Natural killer cell treated with Interleukin-12 subunit alpha and Interleukin-12 subunit beta and Interleukin-15 and Interleukin-18, amount 100 ng/mL, for 72 hours (primary cell): Measurements from ENCODE around the gene PTPRT. TPM values are rescaled to one million over a fixed set of nuclear protein-coding genes. Genes with fewer than 3 reads are reported as not detected.
A peak's percentile ranks its signal among the peaks of the same experiment; 100 is the strongest.

Experiments
- ATAC-seq, 2 donors: fragments of 150-1000 bp; cut with Tn5 transposase in 1 of 2; sonication (Bioruptor Pico), chemical (Tn5 transposase) in 1 of 2; 2 replicates each; pipeline ENCODE4 v1.10.0; 2021
- DNase-seq: peaks from one replicate; pipeline ENCODE4 v3.0.0; 2022; ENCODE audit warnings: low spot score
- H3K27ac Mint-ChIP-seq, 2 donors: 1 replicate in 1 of 2; 2 replicates in 1 of 2; pipeline ENCODE4 v1.8.0; 2022; ENCODE audit warnings: mixed read lengths in 2 of 2, mild to moderate bottlenecking in 1 of 2, moderate library complexity in 1 of 2
- H3K27me3 Mint-ChIP-seq, 2 donors: 1 replicate in 1 of 2; 2 replicates in 1 of 2; pipeline ENCODE4 v1.8.0; 2022; ENCODE audit warnings: mixed read lengths in 2 of 2
- H3K36me3 Mint-ChIP-seq: one replicate; pipeline ENCODE4 v1.8.0; 2022; ENCODE audit warnings: mixed read lengths
- H3K4me1 Mint-ChIP-seq, 2 donors: 1 replicate in 1 of 2; 2 replicates in 1 of 2; pipeline ENCODE4 v1.8.0; 2022; ENCODE audit warnings: low read depth in 2 of 2, mixed read lengths in 2 of 2, mild to moderate bottlenecking in 1 of 2
- H3K4me3 Mint-ChIP-seq: one replicate; pipeline ENCODE4 v1.8.0; 2022; ENCODE audit warnings: mixed read lengths
- H3K9me3 Mint-ChIP-seq: 2 replicates; pipeline ENCODE4 v1.8.0; 2022; ENCODE audit warnings: mixed read lengths
- total RNA-seq, 2 donors: library from RNA; stranded (reverse); gene quantifications; one replicate each; pipeline ENCODE4 v1.2.3, GENCODE V29; 2022

The PTPRT gene
- total RNA-seq, 2 donors from 2014 or later, result not detected

GRCh38 chr20:42957018-42957703 lies 232.5 kb downstream of the PTPRT start:
- DNase-seq, result no peak
- no peaks in the 10 kb centered on the region for H3K4me1 Mint-ChIP-seq
- H3K27ac Mint-ChIP-seq, result no peak overlapping the region
- H3K36me3 Mint-ChIP-seq, result no peaks in the 10 kb centered on the region
- H3K4me3 Mint-ChIP-seq, result no peak overlapping the region
- no peak for ATAC-seq
- H3K27me3 Mint-ChIP-seq, result no peaks in the 10 kb centered on the region
- no peaks in the 10 kb centered on the region for H3K9me3 Mint-ChIP-seq

DNA sequence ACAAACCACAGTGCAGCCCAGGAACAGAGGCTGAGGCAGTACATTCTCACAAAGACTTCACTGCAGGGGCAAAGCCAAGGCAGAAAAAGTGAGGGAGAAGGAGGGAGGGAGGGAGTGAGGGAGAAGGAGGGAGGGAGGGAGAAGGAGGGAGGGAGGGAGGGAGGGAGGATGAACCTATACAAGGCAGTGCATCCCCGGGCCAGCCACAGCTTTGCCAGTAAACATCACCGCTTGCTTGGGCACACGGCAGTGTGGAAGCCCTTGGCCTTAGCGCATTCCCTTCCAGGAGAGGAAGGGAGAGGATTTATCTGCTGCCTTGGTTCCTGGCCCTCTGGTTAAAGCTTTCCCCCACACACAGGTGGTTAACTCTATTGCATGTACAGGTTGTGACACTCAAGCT lies 234.0 kb downstream of the PTPRT start:
- Mint-ChIP-seq H3K36me3 (no peaks in the 10 kb centered on the region), H3K4me1 (no peaks in the 10 kb centered on the region), H3K27ac (no peak overlapping the region), H3K4me3 (no peak overlapping the region), H3K27me3 (peaks cover 0 to 2% of the 10 kb centered on the region in 2 donors), H3K9me3 (peaks cover 5% of the 10 kb centered on the region)
- ATAC-seq (peak in 1 of 2 donors; percentile 11), DNase-seq (no peak)

GRCh38 chr20:42954951-42955350 lies 234.8 kb downstream of the PTPRT start:
- H3K9me3 Mint-ChIP-seq, result peaks cover 5% of the 10 kb centered on the region
- no peak overlapping the region for H3K27ac Mint-ChIP-seq
- no peak overlapping the region for H3K4me3 Mint-ChIP-seq
- no peaks in the 10 kb centered on the region for H3K4me1 Mint-ChIP-seq
- peaks cover 0 to 5% of the 10 kb centered on the region in 2 donors for H3K27me3 Mint-ChIP-seq
- DNase-seq, result no peak
- ATAC-seq, result no peak
- H3K36me3 Mint-ChIP-seq, result no peaks in the 10 kb centered on the region

DNA sequence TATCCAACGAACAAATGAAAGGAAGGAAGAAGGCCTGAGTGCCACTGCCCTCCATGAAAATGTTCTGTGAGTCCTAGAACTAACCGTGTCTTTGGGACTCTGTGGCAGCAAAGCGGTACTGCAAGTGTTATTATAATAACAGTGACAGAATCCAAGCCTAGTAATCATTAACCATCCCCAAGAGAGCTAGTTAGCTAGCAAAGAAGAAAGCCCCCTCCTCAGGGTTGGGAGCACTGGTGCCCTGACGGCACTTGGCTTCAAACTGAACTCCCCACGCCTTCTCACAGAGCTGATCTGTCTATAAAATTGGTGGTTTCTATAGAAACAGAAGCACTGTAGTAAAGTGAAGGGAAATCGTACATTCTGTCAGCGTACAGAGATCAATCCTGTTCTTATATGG lies 239.8 kb downstream of the PTPRT start:
- ATAC-seq (no peak), DNase-seq (no peak)
- no peaks in the 10 kb centered on the region for H3K36me3 Mint-ChIP-seq
- no peak overlapping the region for H3K27ac Mint-ChIP-seq
- H3K27me3 Mint-ChIP-seq, result peaks cover 0 to 15% of the 10 kb centered on the region in 2 donors
- H3K9me3 Mint-ChIP-seq, result peaks cover 18% of the 10 kb centered on the region
- H3K4me1 Mint-ChIP-seq, result no peaks in the 10 kb centered on the region
- no peak overlapping the region for H3K4me3 Mint-ChIP-seq

GRCh38 chr20:42945234-42945994 lies 244.3 kb downstream of the PTPRT start:
- Mint-ChIP-seq H3K27ac (no peak overlapping the region), H3K9me3 (peaks cover 13% of the 10 kb centered on the region), H3K4me3 (no peak overlapping the region), H3K36me3 (no peaks in the 10 kb centered on the region), H3K27me3 (peaks cover 0 to 16% of the 10 kb centered on the region in 2 donors), H3K4me1 (no peaks in the 10 kb centered on the region)
- no peak for ATAC-seq
- DNase-seq, result no peak

DNA sequence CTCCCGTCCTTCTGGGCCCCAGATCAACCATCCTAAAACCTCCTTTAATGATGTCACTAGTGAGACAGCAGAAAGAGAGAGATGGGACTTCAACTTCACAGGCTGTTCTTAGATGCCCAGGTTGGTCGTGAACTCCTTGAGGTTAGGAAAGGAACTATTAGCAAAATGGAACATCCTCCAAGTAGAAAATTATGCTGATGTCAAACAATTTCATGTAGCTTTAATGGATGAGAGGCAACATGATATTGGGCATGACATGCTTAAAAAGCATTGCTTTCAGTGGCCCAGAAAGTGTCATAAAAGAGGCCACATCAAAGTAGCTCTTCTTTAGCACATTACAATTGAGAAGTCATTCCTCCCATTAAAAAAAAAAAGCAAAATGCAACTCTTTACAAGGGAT lies 248.1 kb downstream of the PTPRT start:
- H3K27ac Mint-ChIP-seq, result no peak overlapping the region
- no peaks in the 10 kb centered on the region for H3K9me3 Mint-ChIP-seq
- no peak for DNase-seq
- no peak overlapping the region for H3K4me3 Mint-ChIP-seq
- H3K4me1 Mint-ChIP-seq, result no peaks in the 10 kb centered on the region
- H3K36me3 Mint-ChIP-seq, result no peaks in the 10 kb centered on the region
- H3K27me3 Mint-ChIP-seq, result peaks cover 0 to 6% of the 10 kb centered on the region in 2 donors
- no peak for ATAC-seq

- ATAC-seq (no peak), DNase-seq (no peak)
- Mint-ChIP-seq H3K4me3 (no peak overlapping the region), H3K27me3 (no peaks in the 10 kb centered on the region), H3K4me1 (no peaks in the 10 kb centered on the region), H3K27ac (no peak overlapping the region), H3K9me3 (no peaks in the 10 kb centered on the region), H3K36me3 (no peaks in the 10 kb centered on the region)
These were observed 251.1 kb downstream of the PTPRT start for GRCh38 chr20:42938441-42939205.

- H3K4me3 Mint-ChIP-seq, result no peak overlapping the region
- DNase-seq, result no peak
- H3K27ac Mint-ChIP-seq, result no peak overlapping the region
- H3K36me3 Mint-ChIP-seq, result no peaks in the 10 kb centered on the region
- H3K4me1 Mint-ChIP-seq, result no peaks in the 10 kb centered on the region
- H3K27me3 Mint-ChIP-seq, result no peaks in the 10 kb centered on the region
- H3K9me3 Mint-ChIP-seq, result no peaks in the 10 kb centered on the region
- ATAC-seq, result no peak
These were observed 253.2 kb downstream of the PTPRT start for GRCh38 chr20:42936482-42936881.

- Mint-ChIP-seq H3K27ac (no peak overlapping the region), H3K27me3 (no peaks in the 10 kb centered on the region), H3K4me1 (no peaks in the 10 kb centered on the region), H3K36me3 (no peaks in the 10 kb centered on the region), H3K9me3 (peaks cover 8% of the 10 kb centered on the region), H3K4me3 (no peak overlapping the region)
- no peak for DNase-seq
- no peak for ATAC-seq
These were observed 265.5 kb downstream of the PTPRT start for GRCh38 chr20:42924215-42924614.

GRCh38 chr20:42923348-42923918 lies 266.3 kb downstream of the PTPRT start:
- ATAC-seq (no peak), DNase-seq (no peak)
- Mint-ChIP-seq H3K27me3 (no peaks in the 10 kb centered on the region), H3K4me3 (no peak overlapping the region), H3K9me3 (peaks cover 8% of the 10 kb centered on the region), H3K36me3 (no peaks in the 10 kb centered on the region), H3K27ac (no peak overlapping the region), H3K4me1 (no peaks in the 10 kb centered on the region)

DNA sequence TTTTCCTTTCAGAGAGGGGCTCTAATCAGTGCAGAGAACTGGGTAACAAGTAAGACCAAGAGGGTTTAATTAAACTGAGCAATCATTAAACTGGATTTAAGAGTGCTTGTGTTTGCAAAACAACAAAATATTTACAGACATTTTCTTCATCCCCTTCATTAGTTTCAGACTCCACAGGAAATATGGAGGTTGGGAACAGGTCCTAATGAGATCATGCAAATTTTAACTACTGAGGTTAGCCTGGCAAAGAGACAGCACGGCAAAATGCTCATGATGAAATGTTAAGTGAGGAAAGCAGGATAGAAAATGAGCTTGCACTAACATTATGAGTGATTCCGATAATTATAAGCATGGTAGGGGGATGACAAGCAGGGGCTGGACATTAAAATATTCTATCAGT lies 268.9 kb downstream of the PTPRT start:
- no peak for DNase-seq
- Mint-ChIP-seq H3K4me1 (no peaks in the 10 kb centered on the region), H3K27ac (no peak overlapping the region), H3K9me3 (peaks cover 5% of the 10 kb centered on the region), H3K27me3 (no peaks in the 10 kb centered on the region), H3K36me3 (no peaks in the 10 kb centered on the region), H3K4me3 (no peak overlapping the region)
- no peak for ATAC-seq

DNA sequence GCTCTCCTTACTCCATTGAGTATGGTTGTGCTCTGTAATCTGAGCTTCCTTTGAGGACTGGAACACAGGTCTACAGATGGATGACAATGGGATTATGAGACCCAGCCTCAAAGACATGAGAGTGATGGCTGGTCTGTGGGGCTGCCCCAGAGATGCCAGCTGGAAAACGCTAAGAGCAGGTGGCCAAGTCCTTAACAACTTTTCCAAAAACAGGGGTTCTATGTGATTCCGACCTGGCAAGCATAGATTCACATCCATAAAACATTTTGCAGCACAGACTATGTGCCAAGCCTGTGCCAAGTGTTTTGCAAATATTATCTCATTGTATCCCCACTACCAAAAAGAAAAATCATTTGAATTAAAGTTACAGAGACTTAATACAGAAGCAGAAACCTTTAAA lies 270.4 kb downstream of the PTPRT start:
- peaks cover 5% of the 10 kb centered on the region for H3K9me3 Mint-ChIP-seq
- H3K4me3 Mint-ChIP-seq, result no peak overlapping the region
- H3K27ac Mint-ChIP-seq, result no peak overlapping the region
- no peak for DNase-seq
- no peak for ATAC-seq
- no peaks in the 10 kb centered on the region for H3K36me3 Mint-ChIP-seq
- H3K4me1 Mint-ChIP-seq, result no peaks in the 10 kb centered on the region
- no peaks in the 10 kb centered on the region for H3K27me3 Mint-ChIP-seq

DNA sequence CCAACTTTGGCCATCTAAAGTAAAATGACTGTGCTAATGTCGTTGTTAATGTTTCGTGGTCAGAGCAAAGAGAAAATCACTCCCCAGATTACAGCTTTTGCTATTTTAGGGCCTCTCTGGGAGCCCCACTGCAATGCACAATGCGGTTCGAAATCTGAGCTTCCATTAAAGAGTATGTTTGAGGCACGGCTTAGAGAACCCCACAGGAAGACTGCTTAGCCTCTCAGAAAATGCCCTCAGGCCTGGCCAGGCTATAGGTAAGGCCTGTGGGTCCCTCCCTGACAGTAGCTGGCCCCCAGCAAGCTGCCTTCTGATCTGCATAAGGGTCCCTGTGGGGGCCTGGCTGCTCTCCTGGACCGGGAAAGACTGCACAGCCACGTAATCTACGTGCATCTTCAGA lies 274.6 kb downstream of the PTPRT start:
- H3K4me1 Mint-ChIP-seq, result no peaks in the 10 kb centered on the region
- no peak overlapping the region for H3K27ac Mint-ChIP-seq
- H3K4me3 Mint-ChIP-seq, result no peak overlapping the region
- H3K36me3 Mint-ChIP-seq, result no peaks in the 10 kb centered on the region
- ATAC-seq, result no peak
- H3K27me3 Mint-ChIP-seq, result no peaks in the 10 kb centered on the region
- DNase-seq, result no peak
- no peaks in the 10 kb centered on the region for H3K9me3 Mint-ChIP-seq

DNA sequence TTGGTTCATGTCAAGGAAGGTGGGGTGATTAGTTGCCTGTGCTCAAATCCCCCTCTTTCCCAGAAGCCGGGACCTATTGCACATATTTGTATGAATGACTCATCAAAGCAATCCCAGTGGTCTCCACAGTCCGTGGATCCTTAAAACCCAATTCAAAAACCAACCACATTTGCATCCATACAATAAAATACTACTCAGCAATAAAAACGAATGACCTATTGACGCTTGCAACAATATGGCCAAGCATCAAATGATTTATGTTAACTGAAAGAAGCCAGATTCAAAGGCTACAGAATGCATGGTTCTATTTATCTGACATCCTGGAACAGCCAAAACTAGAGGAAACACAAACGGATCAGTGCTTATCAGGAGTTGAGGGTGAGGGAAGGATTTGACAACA lies 275.4 kb downstream of the PTPRT start:
- H3K27ac Mint-ChIP-seq, result no peak overlapping the region
- no peak for DNase-seq
- ATAC-seq, result no peak
- no peaks in the 10 kb centered on the region for H3K36me3 Mint-ChIP-seq
- H3K9me3 Mint-ChIP-seq, result no peaks in the 10 kb centered on the region
- no peaks in the 10 kb centered on the region for H3K27me3 Mint-ChIP-seq
- H3K4me1 Mint-ChIP-seq, result no peaks in the 10 kb centered on the region
- H3K4me3 Mint-ChIP-seq, result no peak overlapping the region
